Neural cell (in vitro differentiated cells): ENCODE data around the gene ALDH1A3.

Experiments
- CTCF ChIP-seq: fragments of 450-650 bp; IDR thresholded peaks from 2 replicates; pipeline ENCODE4 v1.5.1; 2014; ENCODE audit warnings: antibody characterized with exemption, mild to moderate bottlenecking, moderate library complexity; ENCODE audit not compliant: poor library complexity, severe bottlenecking
- EP300 ChIP-seq: fragments of 450-650 bp; conservative IDR thresholded peaks from 2 replicates; pipeline ENCODE4 v1.6.1; 2014; ENCODE audit warnings: antibody characterized with exemption, mild to moderate bottlenecking, moderate library complexity; ENCODE audit not compliant: poor library complexity, severe bottlenecking
- EZH2 ChIP-seq: fragments of 200-600, 300-800 bp; shearing (Covaris generic), sonication (generic); IDR thresholded peaks from 2 replicates; pipeline ENCODE4 v1.6.1; 2014; ENCODE audit warnings: antibody characterized with exemption, low read length, borderline replicate concordance, mild to moderate bottlenecking; ENCODE audit not compliant: insufficient read depth, poor library complexity, severe bottlenecking
- MXI1 ChIP-seq: fragments of 450-650 bp; conservative IDR thresholded peaks from 2 replicates; pipeline ENCODE4 v1.6.1; 2014; ENCODE audit warnings: antibody characterized with exemption, mild to moderate bottlenecking; ENCODE audit not compliant: poor library complexity, severe bottlenecking
- POLR2AphosphoS5 ChIP-seq: IDR thresholded peaks from 2 replicates; pipeline ENCODE4 v1.6.1; 2012
- RAD21 ChIP-seq: fragments of 450-650 bp; conservative IDR thresholded peaks from 2 replicates; pipeline ENCODE4 v1.6.1; 2014; ENCODE audit warnings: antibody characterized with exemption, mild to moderate bottlenecking, moderate library complexity
- REST ChIP-seq: IDR thresholded peaks from 2 replicates; pipeline ENCODE4 v1.6.1; 2012; ENCODE audit warnings: borderline replicate concordance
- SMC3 ChIP-seq: fragments of 450-650 bp; conservative IDR thresholded peaks from 2 replicates; pipeline ENCODE4 v1.6.1; 2014; ENCODE audit warnings: antibody characterized with exemption, mild to moderate bottlenecking, moderate library complexity; ENCODE audit not compliant: poor library complexity
- TAF1 ChIP-seq: IDR thresholded peaks from 2 replicates; pipeline ENCODE4 v1.6.1; 2012; ENCODE audit warnings: low read depth

DNA sequence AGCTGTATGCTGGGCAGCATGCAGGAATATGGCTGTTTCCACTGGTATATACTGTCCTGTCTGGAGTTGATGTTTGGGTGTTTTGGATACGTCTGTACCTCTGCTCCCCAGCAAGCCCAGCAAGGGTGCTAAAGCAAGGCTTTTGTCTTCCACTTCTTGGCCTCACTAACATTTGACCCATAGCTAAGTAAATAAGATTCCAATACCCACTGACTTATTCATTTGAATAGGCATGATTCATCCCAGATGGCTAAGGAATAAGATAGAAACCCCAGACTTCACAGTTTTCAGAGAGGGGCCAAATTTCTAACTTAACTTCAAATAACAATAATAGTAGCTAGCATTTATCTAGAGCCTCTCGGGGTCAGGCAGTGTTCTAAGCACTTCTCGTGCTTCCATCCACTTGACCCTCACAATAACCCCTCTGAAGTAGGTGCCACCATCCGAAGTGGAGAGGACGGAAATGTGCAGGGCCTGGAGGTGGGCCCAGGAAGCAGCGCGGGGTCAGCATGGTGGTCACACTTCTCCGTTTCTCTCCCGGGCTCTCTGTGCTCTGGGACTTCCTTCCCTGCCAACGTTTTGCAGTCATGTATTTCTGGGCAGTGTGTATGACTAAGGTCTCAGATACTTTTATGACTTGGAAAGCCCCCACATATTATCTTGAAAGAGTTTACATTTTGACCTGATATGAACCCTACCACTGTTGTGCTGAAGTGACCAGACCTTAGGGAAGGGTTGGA lies 78.9 kb downstream of the ALDH1A3 start:
- TF ChIP-seq CTCF (no peak), EP300 (no peak), REST (no peak), POLR2AphosphoS5 (no peak), TAF1 (no peak), RAD21 (no peak), EZH2 (no peak), SMC3 (no peak), MXI1 (no peak)
